HUES64 (cell line): ENCODE measurements around the gene SPIRE1.
"Not testable (repeated sequence)": the region's sequence is repeated elsewhere in the genome, so short reads cannot be mapped to it uniquely, and the experiment has no call there.

Experiments used
- H3K27ac ChIP-seq: 2 replicates; pipeline ENCODE4 v1.7.0; 2013; ENCODE audit warnings: low read depth, low read length, inconsistent platforms
- H3K27me3 ChIP-seq: 2 replicates; pipeline ENCODE4 v1.6.1; 2013; ENCODE audit warnings: mild to moderate bottlenecking, low read length; ENCODE audit not compliant: insufficient read depth
- H3K36me3 ChIP-seq: 2 replicates; pipeline ENCODE4 v1.6.1; 2013; ENCODE audit warnings: mild to moderate bottlenecking, low read length; ENCODE audit not compliant: insufficient read depth
- H3K4me1 ChIP-seq: 2 replicates; pipeline ENCODE4 v1.6.1; 2013; ENCODE audit warnings: mild to moderate bottlenecking, low read length, moderate library complexity; ENCODE audit not compliant: insufficient read depth
- H3K4me3 ChIP-seq: 2 replicates; pipeline ENCODE4 v1.5.1; 2013; ENCODE audit warnings: mild to moderate bottlenecking, low read length, moderate library complexity
- H3K9ac ChIP-seq: 2 replicates; pipeline ENCODE4 v1.6.1; 2013; ENCODE audit warnings: mild to moderate bottlenecking, low read depth, low read length
- H3K9me3 ChIP-seq: 2 replicates; pipeline ENCODE4 v1.6.1; 2013; ENCODE audit warnings: low read depth, low read length; ENCODE audit not compliant: insufficient read depth
- WGBS: fragments of 150-250, 120-280 bp; methylation state at CpG from one replicate; pipeline ENCODE4 v1.1.7; 2013; ENCODE audit warnings: missing lambda C conversion rate; 5-methylcytosine and 5-hydroxymethylcytosine counted together

The SPIRE1 gene

DNA sequence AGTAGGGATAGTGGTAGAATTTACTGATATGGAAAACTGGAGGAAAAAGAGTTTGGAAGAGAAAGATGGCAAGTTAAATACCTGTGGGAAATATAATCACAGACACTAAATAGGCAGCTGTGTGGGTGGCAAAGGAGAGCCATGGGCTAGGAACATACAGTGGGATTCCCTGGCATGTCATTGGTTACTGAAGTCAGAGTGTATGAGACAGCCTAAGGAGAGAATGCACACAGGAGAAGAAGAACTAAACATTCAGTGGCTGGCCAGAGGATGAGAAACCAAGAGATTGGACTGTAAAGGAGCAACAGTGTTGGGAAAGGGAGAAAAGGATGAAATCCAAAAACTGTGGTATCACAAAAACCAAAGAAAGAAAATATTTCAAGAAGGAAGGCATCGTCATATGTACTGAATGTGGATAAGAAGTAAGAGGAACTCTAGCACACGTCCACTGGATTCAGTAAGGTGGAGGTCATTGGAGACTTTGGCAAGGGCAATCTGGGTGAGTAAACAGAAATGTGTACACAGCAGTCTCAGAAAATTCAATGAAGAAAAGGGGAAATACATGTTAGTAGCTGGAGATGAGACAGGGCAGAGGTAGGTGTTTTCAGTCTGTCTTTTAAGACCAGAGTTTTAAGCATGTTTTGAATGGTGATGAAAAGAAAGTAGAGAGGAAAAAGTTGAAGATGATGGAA is 83.3 kb downstream of the SPIRE1 start:
- no peak overlapping the region for H3K9ac ChIP-seq
- no peaks in the 10 kb centered on the region for H3K9me3 ChIP-seq
- no peak overlapping the region for H3K27ac ChIP-seq
- H3K27me3 ChIP-seq, result no peaks in the 10 kb centered on the region
- H3K36me3 ChIP-seq, result no peaks in the 10 kb centered on the region
- no peaks in the 10 kb centered on the region for H3K4me1 ChIP-seq
- no peak overlapping the region for H3K4me3 ChIP-seq
- 88% methylated on average over 2 of the region's 2 CpGs for WGBS

DNA sequence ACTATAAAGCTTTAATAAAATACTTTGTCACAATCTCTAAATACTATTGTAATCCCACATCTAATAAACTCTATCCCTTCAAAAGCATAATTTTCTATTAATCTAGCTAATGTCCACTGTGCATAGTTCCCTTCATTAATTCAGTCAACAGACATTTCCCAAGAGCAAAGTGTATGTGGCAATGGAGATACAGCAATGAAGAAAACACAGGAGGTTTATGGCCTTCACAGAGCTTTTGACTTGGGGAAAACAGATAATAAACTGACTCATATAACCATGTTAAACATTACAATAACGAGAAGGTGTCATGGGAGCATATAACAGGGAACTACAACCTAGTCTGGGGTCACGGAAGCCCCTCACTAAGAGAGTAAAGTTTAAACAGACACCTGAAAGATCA is 86.3 kb downstream of the SPIRE1 start:
- WGBS, result 85% methylated on average over 2 of the region's 2 CpGs
- H3K9me3 ChIP-seq, result no peaks in the 10 kb centered on the region
- H3K27ac ChIP-seq, result no peak overlapping the region
- no peak overlapping the region for H3K9ac ChIP-seq
- no peak overlapping the region for H3K4me3 ChIP-seq
- no peaks in the 10 kb centered on the region for H3K4me1 ChIP-seq
- H3K27me3 ChIP-seq, result no peaks in the 10 kb centered on the region
- no peaks in the 10 kb centered on the region for H3K36me3 ChIP-seq

DNA sequence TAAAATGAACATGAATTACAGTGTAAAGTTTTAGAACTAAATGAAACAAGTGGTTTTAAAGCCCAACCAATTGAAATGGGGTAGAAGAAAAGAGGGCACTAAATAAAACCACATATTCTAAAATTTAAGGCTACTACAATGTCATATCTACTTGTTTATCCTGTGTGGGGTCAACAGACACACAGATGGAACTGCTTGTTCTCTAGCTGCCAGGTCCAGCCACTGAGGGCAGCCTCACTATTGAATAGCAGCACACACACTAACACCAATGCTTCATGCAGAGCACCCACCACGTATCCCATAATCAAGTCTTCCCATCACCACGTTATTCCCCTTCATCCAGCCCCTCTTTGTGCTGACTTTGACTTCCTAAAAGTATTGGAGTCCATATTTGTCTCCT is 88.1 kb downstream of the SPIRE1 start:
- Histone ChIP-seq H3K27me3 (no peaks in the 10 kb centered on the region), H3K4me1 (0 out of 2 replicates have a peak, but pooled peaks cover under 1% of the 10 kb centered on the region), H3K9ac (no peak overlapping the region), H3K27ac (no peak overlapping the region), H3K36me3 (no peaks in the 10 kb centered on the region), H3K9me3 (no peaks in the 10 kb centered on the region), H3K4me3 (no peak overlapping the region)
- 83% methylated on average over 2 of the region's 2 CpGs for WGBS

DNA sequence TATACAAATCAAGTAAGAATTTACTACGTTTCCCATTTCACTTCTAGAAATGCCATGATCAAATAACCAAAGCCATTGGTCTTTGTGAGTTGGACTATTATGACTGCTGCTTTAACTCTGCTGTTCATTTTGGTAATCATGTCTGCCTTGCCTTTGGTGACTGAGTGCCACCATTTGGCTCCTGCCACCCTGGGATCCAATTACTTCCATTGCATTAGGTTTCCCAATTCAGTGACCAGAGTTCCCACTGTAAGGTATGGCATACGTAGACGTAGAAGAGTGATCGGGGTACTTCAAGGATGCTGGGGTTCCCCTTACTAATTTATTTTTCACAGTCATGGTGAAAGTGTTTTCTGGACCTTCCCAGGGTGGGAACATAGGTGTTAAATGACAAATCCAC is 90.1 kb downstream of the SPIRE1 start:
- Histone ChIP-seq H3K9me3 (no peaks in the 10 kb centered on the region), H3K27me3 (no peaks in the 10 kb centered on the region), H3K27ac (no peak overlapping the region), H3K9ac (no peak overlapping the region), H3K36me3 (no peaks in the 10 kb centered on the region), H3K4me3 (no peak overlapping the region), H3K4me1 (0 out of 2 replicates have a peak, but pooled peaks cover 7% of the 10 kb centered on the region)
- WGBS, result 96% methylated on average over 4 of the region's 4 CpGs

DNA sequence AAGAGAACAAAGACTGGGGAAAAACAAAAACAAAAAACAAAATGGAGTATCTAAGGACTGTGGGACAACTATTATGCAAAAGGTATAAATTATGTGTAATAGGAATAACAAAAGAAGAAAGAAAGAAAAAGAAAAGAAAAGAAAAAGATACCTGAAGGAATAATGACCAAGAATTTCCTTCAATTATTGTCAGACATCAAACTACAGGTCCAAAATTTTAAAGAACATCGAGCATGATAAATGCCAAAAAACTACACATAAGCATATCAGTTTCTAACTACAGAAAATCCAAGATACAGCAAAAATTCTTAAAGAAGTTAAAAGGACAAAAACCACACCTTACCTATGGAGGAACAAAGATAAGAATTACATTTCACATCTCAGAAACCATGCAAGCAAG is 93.0 kb downstream of the SPIRE1 start:
- Histone ChIP-seq H3K36me3 (no peaks in the 10 kb centered on the region), H3K9ac (no peak overlapping the region), H3K27me3 (no peaks in the 10 kb centered on the region), H3K27ac (no peak overlapping the region), H3K4me3 (no peak overlapping the region), H3K9me3 (peaks cover 11% of the 10 kb centered on the region), H3K4me1 (0 out of 2 replicates have a peak, but pooled peaks cover 7% of the 10 kb centered on the region)
- whole genome bisulfite sequencing, result 83% methylated on average over 1 of the region's 1 CpG

DNA sequence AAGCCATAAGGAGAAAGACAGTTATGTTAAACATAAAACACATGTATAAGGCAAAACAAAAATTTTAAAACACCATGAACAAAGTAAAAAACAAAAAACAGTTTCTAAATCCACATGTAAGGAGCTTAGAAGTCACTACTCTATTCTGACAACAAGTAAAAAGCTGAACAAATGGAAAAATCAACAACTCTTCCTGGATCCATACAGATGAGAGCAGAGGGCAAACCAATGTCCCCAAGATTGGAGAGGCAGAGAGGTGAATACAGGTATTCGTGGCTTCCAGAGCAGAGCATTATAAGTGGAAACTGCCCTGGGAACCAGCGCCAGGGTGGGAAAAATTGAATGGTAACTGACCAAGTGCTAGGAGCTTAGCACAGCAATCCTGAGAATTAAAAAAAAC is 93.5 kb downstream of the SPIRE1 start:
- H3K27me3 ChIP-seq, result no peaks in the 10 kb centered on the region
- 0 out of 2 replicates have a peak, but pooled peaks cover 7% of the 10 kb centered on the region for H3K4me1 ChIP-seq
- H3K27ac ChIP-seq, result no peak overlapping the region
- H3K4me3 ChIP-seq, result no peak overlapping the region
- 84% methylated on average over 2 of the region's 2 CpGs for WGBS
- H3K9me3 ChIP-seq, result peaks cover 16% of the 10 kb centered on the region
- H3K9ac ChIP-seq, result no peak overlapping the region
- no peaks in the 10 kb centered on the region for H3K36me3 ChIP-seq

DNA sequence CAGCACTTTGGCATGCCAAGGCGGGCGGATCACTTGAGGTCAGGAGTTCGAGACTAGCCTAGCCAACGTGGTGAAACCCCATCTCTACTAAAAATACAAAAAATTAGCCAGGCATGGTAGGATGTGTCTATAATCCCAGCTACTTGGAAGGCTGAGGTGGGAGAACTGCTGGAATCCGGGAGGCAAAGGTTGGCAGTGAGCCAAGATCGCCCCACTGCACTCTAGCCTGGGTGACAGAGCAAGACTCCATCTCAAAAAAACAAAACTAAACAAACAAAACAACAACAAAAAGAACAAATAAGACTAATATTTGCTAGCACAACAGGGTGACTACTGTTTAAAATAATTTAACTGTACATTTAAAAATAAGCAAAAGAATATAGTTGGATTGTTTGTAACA is 97.3 kb downstream of the SPIRE1 start:
- not testable (repeated sequence) for H3K9ac ChIP-seq, H3K27me3 ChIP-seq, H3K4me1 ChIP-seq, H3K4me3 ChIP-seq, H3K36me3 ChIP-seq, H3K27ac ChIP-seq
- H3K9me3 ChIP-seq, result peaks cover 35% of the 10 kb centered on the region
- WGBS, result 95% methylated on average over 6 of the region's 6 CpGs

DNA sequence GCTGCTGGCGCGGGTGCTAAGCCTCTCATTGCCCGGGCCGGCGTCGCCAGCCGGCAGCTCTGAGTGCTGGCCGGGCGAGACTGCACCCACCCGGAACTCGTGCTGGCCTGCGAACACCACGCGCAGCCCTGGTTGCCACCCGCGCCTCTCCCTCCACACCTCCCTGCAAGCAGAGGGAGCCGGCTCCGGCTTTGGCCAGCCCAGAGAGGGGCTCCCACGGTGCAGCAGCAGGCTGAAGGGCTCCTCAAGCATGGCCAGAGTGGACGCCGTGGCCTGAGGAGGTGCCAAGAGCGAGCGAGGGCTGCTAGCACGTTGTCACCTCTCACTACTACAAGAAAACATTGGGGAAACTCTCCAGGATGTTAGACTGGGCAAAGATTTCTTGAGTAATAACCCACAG is 98.6 kb downstream of the SPIRE1 start:
- no peak overlapping the region for H3K9ac ChIP-seq
- no peaks in the 10 kb centered on the region; the same call in 1 of the 2 replicates for H3K36me3 ChIP-seq
- H3K27me3 ChIP-seq, result no peaks in the 10 kb centered on the region
- no peak overlapping the region for H3K27ac ChIP-seq
- H3K9me3 ChIP-seq, result peaks cover 46% of the 10 kb centered on the region
- 0 out of 2 replicates have a peak, but pooled peaks cover 2% of the 10 kb centered on the region for H3K4me1 ChIP-seq
- no peak overlapping the region for H3K4me3 ChIP-seq
- 95% methylated on average over 24 of the region's 24 CpGs for WGBS

DNA sequence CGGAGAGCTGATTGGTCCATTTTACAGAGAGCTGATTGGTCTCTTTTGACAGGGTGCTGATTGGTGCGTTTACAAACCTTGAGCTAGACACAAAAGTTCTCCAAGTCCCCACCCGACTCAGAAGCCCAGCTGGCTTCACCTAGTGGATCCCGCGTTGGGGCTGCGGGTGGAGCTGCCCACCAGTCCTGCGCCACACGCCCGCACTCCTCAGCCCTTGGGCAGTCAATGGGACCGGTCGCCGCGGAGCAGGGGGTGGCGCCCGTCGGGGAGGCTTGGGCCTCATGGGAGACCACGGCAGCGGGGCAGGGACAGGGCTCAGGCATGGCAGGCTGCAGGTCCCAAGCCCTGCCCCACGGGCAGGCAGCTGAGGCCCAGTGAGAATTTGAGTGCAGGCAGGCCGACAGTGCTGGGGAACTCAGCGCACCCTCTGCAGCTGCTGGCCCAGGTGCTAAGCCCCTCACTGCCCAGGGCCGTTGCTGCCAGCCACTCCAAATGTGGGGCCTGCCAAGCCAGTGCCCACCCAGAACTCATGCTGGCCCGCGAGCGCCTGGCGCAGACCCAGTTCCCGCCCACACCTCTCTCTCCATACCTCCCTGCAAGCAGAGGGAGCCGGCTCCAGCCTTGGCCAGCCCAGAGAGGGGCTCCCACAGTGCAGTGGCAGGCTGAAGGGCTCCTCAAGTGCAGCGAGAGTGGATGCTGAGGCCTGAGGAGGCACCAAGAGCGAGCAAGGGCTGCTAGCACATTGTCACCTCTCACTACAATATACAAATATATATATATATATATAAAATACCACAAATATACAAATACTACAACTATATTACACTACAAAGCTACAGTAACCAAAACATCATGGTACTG is 100.7 kb downstream of the SPIRE1 start:
- Histone ChIP-seq H3K4me3 (no peak overlapping the region), H3K36me3 (no peaks in the 10 kb centered on the region; the same call in 1 of the 2 replicates), H3K27ac (no peak overlapping the region), H3K27me3 (no peaks in the 10 kb centered on the region), H3K9me3 (peaks cover 53% of the 10 kb centered on the region), H3K9ac (no peak overlapping the region), H3K4me1 (no peaks in the 10 kb centered on the region)
- WGBS, result 96% methylated on average over 29 of the region's 30 CpGs

DNA sequence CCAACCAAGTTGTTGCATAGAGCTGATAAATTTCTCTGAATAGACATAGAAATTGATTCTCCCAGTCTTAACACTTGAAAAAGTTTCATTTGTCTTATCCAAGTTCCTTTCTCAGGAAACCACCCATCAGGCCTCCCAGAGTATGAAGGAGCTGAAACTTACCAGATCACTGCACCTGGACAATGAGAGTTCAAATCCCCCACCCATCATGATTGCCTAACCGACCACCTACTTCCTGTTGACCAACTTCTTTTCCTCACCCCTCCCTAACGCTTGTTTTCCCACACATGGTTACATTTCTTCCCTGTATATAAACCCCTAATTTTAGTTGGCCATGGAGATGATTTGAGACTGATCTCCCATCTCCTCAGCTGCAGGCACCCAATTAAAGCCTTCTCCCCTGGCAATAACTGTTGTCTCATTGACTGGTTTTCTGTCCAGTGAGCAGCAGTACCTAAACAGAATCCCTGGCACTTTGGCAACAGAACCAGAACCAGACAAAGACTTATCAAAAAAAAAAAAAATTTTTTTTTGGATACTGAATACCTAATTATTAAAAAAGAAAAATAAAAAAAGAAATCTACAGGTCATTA is 103.0 kb downstream of the SPIRE1 start:
- no peak overlapping the region for H3K4me3 ChIP-seq
- H3K9ac ChIP-seq, result no peak overlapping the region
- H3K9me3 ChIP-seq, result peaks cover 42% of the 10 kb centered on the region
- H3K4me1 ChIP-seq, result no peaks in the 10 kb centered on the region
- 85% methylated on average over 2 of the region's 2 CpGs for WGBS
- no peaks in the 10 kb centered on the region; the same call in 1 of the 2 replicates for H3K36me3 ChIP-seq
- H3K27me3 ChIP-seq, result no peaks in the 10 kb centered on the region
- H3K27ac ChIP-seq, result no peak overlapping the region

DNA sequence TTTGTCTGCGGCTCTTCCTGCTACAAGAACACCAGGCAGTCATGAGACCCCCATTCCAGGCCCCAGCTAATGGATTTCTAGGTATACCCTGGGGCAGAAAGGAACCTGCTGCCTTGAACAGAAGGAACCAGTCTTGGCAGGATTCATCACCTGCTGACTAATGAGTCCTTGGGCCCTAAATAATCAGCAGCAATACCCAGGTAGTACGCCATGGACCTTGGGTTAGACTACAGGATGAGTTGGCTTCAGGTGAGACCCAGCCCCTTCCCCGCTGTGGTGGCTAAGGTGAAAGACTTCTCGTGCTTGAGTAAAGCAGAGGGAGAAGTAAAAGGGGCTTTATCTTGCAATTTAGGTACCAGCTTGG is 105.0 kb downstream of the SPIRE1 start:
- Histone ChIP-seq H3K36me3 (no peaks in the 10 kb centered on the region), H3K9ac (no peak overlapping the region), H3K9me3 (peaks cover 25% of the 10 kb centered on the region), H3K4me3 (no peak overlapping the region), H3K27me3 (no peaks in the 10 kb centered on the region), H3K4me1 (no peaks in the 10 kb centered on the region), H3K27ac (no peak overlapping the region)
- 93% methylated on average over 4 of the region's 4 CpGs for WGBS
